K562 (cell line): ENCODE data around the gene KRABD2.

Source experiments
- ATAC-seq: fragments of 200-7000 bp; cut with Tn5 transposase; 3 replicates; pipeline ENCODE4 v1.9.1; 2020; ENCODE audit warnings: moderate library complexity
- BruUV-seq: library from RNA; stranded (reverse); fragments of 400-500 nt; replicated peaks from 2 replicates; lab custom pipeline; 2021; lab: Mats Ljungman, UMichigan
- CTCF ChIA-PET: fragments of 300-600 bp; formaldehyde crosslinking; extraction: SDS; loops from one replicate; lab custom pipeline; 2021; ENCODE audit warnings: low intra/inter-chr PET ratio; lab: Yijun Ruan, JAX
- POLR2A ChIA-PET: fragments of 300-600, 350-650 bp; sonication (Branson Sonifier 250); formaldehyde crosslinking; extraction: SDS; loops from one replicate; lab custom pipeline; 2021; ENCODE audit warnings: antibody characterized with exemption, inconsistent platforms; lab: Yijun Ruan, JAX
- DNase-seq, 4 experiments: peaks; one replicate each; pipeline versions ENCODE4 v3.0.0 to v3.0.0-alpha.2; 2011 to 2018; ENCODE audit warnings: low spot score in 3 of 4, mixed read lengths in 3 of 4; ENCODE audit errors: extremely low read depth in 1 of 4
- FAIRE-seq: peaks from 2 replicates; lab custom pipeline; 2011; peaks lifted over from hg19 to GRCh38; lab: Jason Lieb, UNC
- H2AFZ ChIP-seq: 2 replicates; pipeline ENCODE4 v1.6.0; 2011; ENCODE audit warnings: low read depth, low read length, control low read depth, inconsistent platforms
- H3K27ac ChIP-seq: fragments of 200-600 bp; 3 replicates; pipeline ENCODE4 v1.8.0; 2011; ENCODE audit warnings: low read depth, mild to moderate bottlenecking, control low read depth, inconsistent platforms, low read length, moderate library complexity, mixed read lengths; ENCODE audit errors: extremely low read depth
- H3K27me3 ChIP-seq, 2 experiments: fragments of 300-600 bp in 1 of 2; 2 replicates in 1 of 2; 3 replicates in 1 of 2; pipeline versions ENCODE4 v1.6.0 to v1.8.0; 2011; ENCODE audit warnings: inconsistent platforms in 2 of 2, low read length in 2 of 2, mild to moderate bottlenecking in 1 of 2, mixed read lengths in 1 of 2, moderate library complexity in 1 of 2; ENCODE audit not compliant: control insufficient read depth in 2 of 2, insufficient read depth in 2 of 2
- H3K36me3 ChIP-seq: fragments of 300-600 bp; 3 replicates; pipeline ENCODE4 v1.8.0; 2011; ENCODE audit warnings: mild to moderate bottlenecking, low read length, inconsistent platforms; ENCODE audit not compliant: control insufficient read depth, insufficient read depth
- H3K4me1 ChIP-seq, 2 experiments: fragments of 200-600 bp in 1 of 2; replicated peaks in 1 of 2; 2 replicates in 1 of 2; 3 replicates in 1 of 2; pipeline versions ENCODE4 v1.5.1 to v1.8.0; 2011; ENCODE audit warnings: inconsistent platforms in 2 of 2, low read length in 2 of 2, mild to moderate bottlenecking in 1 of 2, mixed read lengths in 1 of 2, moderate library complexity in 1 of 2; ENCODE audit not compliant: control insufficient read depth in 2 of 2, insufficient read depth in 2 of 2
- H3K4me2 ChIP-seq: 2 replicates; pipeline ENCODE4 v1.6.1; 2011; ENCODE audit warnings: low read length, control low read depth, inconsistent platforms, mixed read lengths; ENCODE audit not compliant: insufficient read depth
- H3K4me3 ChIP-seq: fragments of 200-600 bp; sonication (generic), shearing (Covaris generic); 2 replicates; pipeline ENCODE4 v1.5.1; 2016; ENCODE audit warnings: control low read depth, inconsistent platforms
- H3K79me2 ChIP-seq: fragments of 200-600 bp; 3 replicates; pipeline ENCODE4 v1.8.0; 2011; ENCODE audit warnings: low read length, inconsistent platforms; ENCODE audit not compliant: control insufficient read depth, insufficient read depth
- H3K9ac ChIP-seq, 2 experiments: 2 replicates each; pipeline versions ENCODE4 v1.6.0 to v1.6.1; 2011; ENCODE audit warnings: low read depth in 2 of 2, low read length in 2 of 2, control low read depth in 1 of 2, inconsistent platforms in 1 of 2, mild to moderate bottlenecking in 1 of 2, mixed read lengths in 1 of 2; ENCODE audit not compliant: insufficient read depth in 1 of 2
- H3K9me1 ChIP-seq: one replicate; pipeline ENCODE4 v1.6.0; 2011; ENCODE audit warnings: inconsistent platforms, mild to moderate bottlenecking, low read length, moderate library complexity; ENCODE audit not compliant: control insufficient read depth, insufficient read depth
- H3K9me3 ChIP-seq: replicated peaks from 2 replicates; pipeline ENCODE4 v1.5.1; 2011; ENCODE audit warnings: low read depth, low read length, inconsistent platforms; ENCODE audit not compliant: control insufficient read depth, insufficient read depth
- H4K20me1 ChIP-seq: replicated peaks from 2 replicates; pipeline ENCODE4 v1.6.1; 2011; ENCODE audit warnings: low read length, inconsistent platforms, mixed read lengths; ENCODE audit not compliant: control insufficient read depth, insufficient read depth
- ARID2 ChIP-seq: fragments of 450-650 bp; IDR thresholded peaks from 2 replicates; pipeline ENCODE4 v1.6.1; 2017; ENCODE audit warnings: antibody characterized with exemption, mild to moderate bottlenecking
- BMI1 ChIP-seq: fragments of 150-350 bp; IDR thresholded peaks from 2 replicates; pipeline ENCODE4 v1.6.1; 2014; ENCODE audit warnings: low read length
- CC2D1A ChIP-seq: fragments of 450-650 bp; IDR thresholded peaks from 2 replicates; pipeline ENCODE4 v1.6.1; 2017; ENCODE audit warnings: mild to moderate bottlenecking
- CREM ChIP-seq: IDR thresholded peaks from 2 replicates; pipeline ENCODE4 v1.6.1; 2014; ENCODE audit warnings: antibody characterized with exemption, low read depth
- MAZ ChIP-seq, 2 experiments: fragments of 450-650 bp in 1 of 2; sonication (generic) in 1 of 2; formaldehyde crosslinking; IDR thresholded peaks in 1 of 2; conservative IDR thresholded peaks in 1 of 2; 2 replicates each; pipeline versions ENCODE4 v1.4.0 to v1.5.0; 2020; ENCODE audit warnings: mild to moderate bottlenecking in 1 of 2, missing genetic modification reagents in 1 of 2
- RAD21 ChIP-seq, 2 experiments: fragments of 250-450 bp in 1 of 2; fragments of 450-650 bp in 1 of 2; sonication (Bioruptor Pico) in 1 of 2; formaldehyde crosslinking in 1 of 2; IDR thresholded peaks in 1 of 2; conservative IDR thresholded peaks in 1 of 2; 2 replicates each; pipeline versions ENCODE4 v1.4.0 to v1.8.0; 2020 to 2022; ENCODE audit warnings: mild to moderate bottlenecking in 2 of 2, moderate library complexity in 1 of 2
- SMC3 ChIP-seq: conservative IDR thresholded peaks from 2 replicates; pipeline ENCODE4 v1.6.1; 2011; ENCODE audit warnings: low read depth, low read length, improper control_type of control experiment; ENCODE audit not compliant: insufficient read depth
- ZNF143 ChIP-seq: sonication (generic); formaldehyde crosslinking; IDR thresholded peaks from 2 replicates; pipeline ENCODE4 v1.9.0; 2022; ENCODE audit warnings: mild to moderate bottlenecking, missing genetic modification reagents
- ZNF583 ChIP-seq: fragments of 250-450 bp; sonication (Bioruptor Pico); IDR thresholded peaks from 2 replicates; pipeline ENCODE4 v1.4.0; 2020
- WGBS: fragments of 100-300 bp; shearing (Covaris generic); methylation state at CpG from one replicate; pipeline ENCODE4 v1.1.6; 2016; ENCODE audit warnings: low coverage, mixed read lengths; ENCODE audit not compliant: insufficient coverage; ENCODE audit errors: missing lambda C conversion rate; 5-methylcytosine and 5-hydroxymethylcytosine counted together
- in situ Hi-C: fragments of 300-500 bp; cut with MboI; formaldehyde crosslinking; loops from 4 replicates; pipeline ENCODE4 v1.15.0; 2018; ENCODE audit warnings: inconsistent platforms, mixed read lengths
- intact Hi-C: fragments of 100-400 bp; cut with micrococcal nuclease; formaldehyde crosslinking; loops from 2 replicates; pipeline ENCODE4 v1.14.2; 2022
- TF ChIP-seq, protein P1 (sequence below): sonication (generic); formaldehyde crosslinking; IDR thresholded peaks from 2 replicates; pipeline ENCODE4 v1.8.0; 2022; ENCODE audit warnings: mild to moderate bottlenecking, missing genetic modification reagents
- TF ChIP-seq, protein P2 (sequence below), 2 experiments: fragments of 450-650 bp; formaldehyde crosslinking in 1 of 2; IDR thresholded peaks; 2 replicates each; pipeline versions ENCODE4 v1.4.0 to v1.6.1; 2014 to 2020; ENCODE audit warnings: mild to moderate bottlenecking in 2 of 2, borderline replicate concordance in 1 of 2, low read depth in 1 of 2

The KRABD2 gene

DNA sequence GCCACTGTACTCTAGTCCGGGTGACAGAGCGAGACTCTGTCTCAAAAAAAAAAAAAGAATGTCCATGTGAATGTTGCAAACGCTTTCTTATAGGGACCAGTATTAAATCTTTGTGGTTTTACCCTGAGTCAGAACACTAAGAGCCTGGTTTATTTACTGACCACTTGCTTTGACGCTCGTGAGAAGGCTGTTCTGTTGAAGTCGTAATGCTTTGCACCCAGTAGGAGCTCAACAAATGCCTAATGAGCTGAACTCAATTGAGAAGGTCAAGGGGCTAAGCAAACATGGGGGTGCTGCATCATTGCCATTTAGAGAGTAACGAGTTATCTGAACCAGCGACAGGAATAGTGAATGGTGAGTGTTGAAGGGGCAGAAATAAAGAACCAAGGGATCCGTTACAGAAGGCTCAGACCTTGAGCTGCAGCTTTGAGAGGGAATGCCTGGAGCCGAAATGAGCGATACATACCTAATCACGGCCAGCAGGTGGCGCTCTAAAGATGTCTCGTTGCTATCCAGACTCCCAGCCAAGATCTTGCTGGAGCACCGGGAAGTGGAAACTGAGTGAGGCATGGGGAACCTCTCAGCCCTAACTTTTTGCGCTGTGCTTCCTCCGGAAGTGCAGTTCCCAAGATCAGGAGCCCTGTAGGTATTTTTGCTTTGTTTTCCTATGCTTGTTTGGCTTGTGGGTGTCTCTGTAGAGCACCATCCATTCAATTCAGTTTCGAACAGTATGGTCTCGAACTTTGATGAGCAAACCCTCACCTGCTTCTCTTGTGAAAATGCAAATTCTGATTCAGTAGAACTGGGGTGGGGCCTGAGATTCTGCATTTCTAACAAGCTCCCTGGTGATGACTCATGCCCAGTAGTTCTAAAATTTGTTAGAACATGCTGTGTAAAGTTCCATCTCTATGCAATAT is 33.7 kb upstream of the KRABD2 start:
- H3K27ac ChIP-seq, result no peak overlapping the region; the same call in 2 of the 3 replicates
- peak overlapping the region; percentile 90 for H2AFZ ChIP-seq
- peak overlapping the region; percentile 70 for H3K4me2 ChIP-seq
- intact Hi-C loops (loop anchor here (10.0 kb wide), 1 partner anchor 335 kb away; the partner anchor contains the start of gene CCDC42), in situ Hi-C loops (loop anchor here (10.0 kb wide), 1 partner anchor 345 kb away; the partner anchor contains the start of gene SPDYE4)
- CTCF ChIA-PET, result interaction anchor here (0.6 to 0.8 kb wide), 2 partner anchors 80 to 376 kb away, joined by 3 to 4 read pairs; no protein-coding TSS in a partner anchor
- POLR2A ChIA-PET, result interaction anchor here (0.6 to 1.0 kb wide), 4 partner anchors 10 to 229 kb away, joined by 3 to 5 read pairs (median 4); no protein-coding TSS in a partner anchor
- H3K4me3 ChIP-seq, result no peak overlapping the region
- no peaks in the 10 kb centered on the region for H3K79me2 ChIP-seq
- ATAC-seq (peak; percentile 88), FAIRE-seq (peak; percentile 98), DNase-seq (peak; percentile 59 to 88 (median 63))
- H3K4me1 ChIP-seq, result peaks cover 13% of the 10 kb centered on the region in 2 experiments; a peak in 4 of 5 replicates
- 12% methylated on average over 17 of the region's 19 CpGs for WGBS
- no peaks in the 10 kb centered on the region for H3K9me1 ChIP-seq
- no TSS peak for BruUV-seq
- H4K20me1 ChIP-seq, result no peaks in the 10 kb centered on the region
- H3K27me3 ChIP-seq, result no peaks in the 10 kb centered on the region
- H3K36me3 ChIP-seq, result no peaks in the 10 kb centered on the region
- 0 out of 4 replicates have a peak overlapping the region, but pooled peaks of 1 of the 2 experiments have one; percentile 30 for H3K9ac ChIP-seq
- no peaks in the 10 kb centered on the region for H3K9me3 ChIP-seq
- TF ChIP-seq SMC3 (peak; percentile 38; the same call in 1 of the 2 replicates), RAD21 (CRISPR knock-in tag; conservative IDR thresholded peaks at IDR 0.05 in 1 of 2, IDR thresholded peaks at IDR 0.05 in 1 of 2) (peak; percentile 61 to 83), ZNF143 (no peak), ARID2 (0 out of 2 replicates have a peak, but pooled peaks have one; percentile 12), MAZ (CRISPR knock-in tag; conservative IDR thresholded peaks at IDR 0.05 in 1 of 2, IDR thresholded peaks at IDR 0.05 in 1 of 2) (peak in 1 of 2 experiments; percentile 54; a peak in 1 of 4 replicates), CC2D1A (0 out of 2 replicates have a peak, but pooled peaks have one; percentile 14), CREM (0 out of 2 replicates have a peak, but pooled peaks have one; percentile 3), ZNF583 (CRISPR knock-in tag) (no peak), BMI1 (no peak)
- TF ChIP-seq, protein P1, sequence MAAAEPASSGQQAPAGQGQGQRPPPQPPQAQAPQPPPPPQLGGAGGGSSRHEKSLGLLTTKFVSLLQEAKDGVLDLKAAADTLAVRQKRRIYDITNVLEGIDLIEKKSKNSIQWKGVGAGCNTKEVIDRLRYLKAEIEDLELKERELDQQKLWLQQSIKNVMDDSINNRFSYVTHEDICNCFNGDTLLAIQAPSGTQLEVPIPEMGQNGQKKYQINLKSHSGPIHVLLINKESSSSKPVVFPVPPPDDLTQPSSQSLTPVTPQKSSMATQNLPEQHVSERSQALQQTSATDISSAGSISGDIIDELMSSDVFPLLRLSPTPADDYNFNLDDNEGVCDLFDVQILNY (CRISPR knock-in tag), result no peak
- TF ChIP-seq, protein P2, sequence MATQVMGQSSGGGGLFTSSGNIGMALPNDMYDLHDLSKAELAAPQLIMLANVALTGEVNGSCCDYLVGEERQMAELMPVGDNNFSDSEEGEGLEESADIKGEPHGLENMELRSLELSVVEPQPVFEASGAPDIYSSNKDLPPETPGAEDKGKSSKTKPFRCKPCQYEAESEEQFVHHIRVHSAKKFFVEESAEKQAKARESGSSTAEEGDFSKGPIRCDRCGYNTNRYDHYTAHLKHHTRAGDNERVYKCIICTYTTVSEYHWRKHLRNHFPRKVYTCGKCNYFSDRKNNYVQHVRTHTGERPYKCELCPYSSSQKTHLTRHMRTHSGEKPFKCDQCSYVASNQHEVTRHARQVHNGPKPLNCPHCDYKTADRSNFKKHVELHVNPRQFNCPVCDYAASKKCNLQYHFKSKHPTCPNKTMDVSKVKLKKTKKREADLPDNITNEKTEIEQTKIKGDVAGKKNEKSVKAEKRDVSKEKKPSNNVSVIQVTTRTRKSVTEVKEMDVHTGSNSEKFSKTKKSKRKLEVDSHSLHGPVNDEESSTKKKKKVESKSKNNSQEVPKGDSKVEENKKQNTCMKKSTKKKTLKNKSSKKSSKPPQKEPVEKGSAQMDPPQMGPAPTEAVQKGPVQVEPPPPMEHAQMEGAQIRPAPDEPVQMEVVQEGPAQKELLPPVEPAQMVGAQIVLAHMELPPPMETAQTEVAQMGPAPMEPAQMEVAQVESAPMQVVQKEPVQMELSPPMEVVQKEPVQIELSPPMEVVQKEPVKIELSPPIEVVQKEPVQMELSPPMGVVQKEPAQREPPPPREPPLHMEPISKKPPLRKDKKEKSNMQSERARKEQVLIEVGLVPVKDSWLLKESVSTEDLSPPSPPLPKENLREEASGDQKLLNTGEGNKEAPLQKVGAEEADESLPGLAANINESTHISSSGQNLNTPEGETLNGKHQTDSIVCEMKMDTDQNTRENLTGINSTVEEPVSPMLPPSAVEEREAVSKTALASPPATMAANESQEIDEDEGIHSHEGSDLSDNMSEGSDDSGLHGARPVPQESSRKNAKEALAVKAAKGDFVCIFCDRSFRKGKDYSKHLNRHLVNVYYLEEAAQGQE (IDR thresholded peaks at IDR 0.05; ENCODE audit: borderline replicate concordance), result peak; percentile 83
- TF ChIP-seq, protein P2 (CRISPR knock-in tag; IDR thresholded peaks at IDR 0.05; ENCODE audit: low read depth), result no peak
